DND-41 (cell line): ENCODE data around the gene ABCF2.

Experiments
- ATAC-seq: fragments of 200-7000 bp; cut with Tn5 transposase; 3 replicates; pipeline ENCODE4 v1.9.1; 2021; ENCODE audit warnings: low read depth; ENCODE audit not compliant: insufficient read depth
- DNase-seq: peaks from one replicate; pipeline ENCODE4 v3.0.0-alpha.2; 2020
- H2AFZ ChIP-seq: 2 replicates; pipeline ENCODE4 v1.6.0; 2012; ENCODE audit warnings: low read depth, low read length
- H3K27ac ChIP-seq: 2 replicates; pipeline ENCODE4 v1.5.1; 2012; ENCODE audit warnings: low read length, inconsistent platforms
- H3K27me3 ChIP-seq: fragments of 200-600 bp; sonication (generic); 2 replicates; pipeline ENCODE4 v1.6.0; 2012; ENCODE audit warnings: low read length, mild to moderate bottlenecking, inconsistent platforms; ENCODE audit not compliant: insufficient read depth, poor library complexity
- H3K36me3 ChIP-seq: 2 replicates; pipeline ENCODE4 v1.5.1; 2012; ENCODE audit warnings: low read length, inconsistent platforms; ENCODE audit not compliant: insufficient read depth
- H3K4me1 ChIP-seq: 2 replicates; pipeline ENCODE4 v1.5.1; 2012; ENCODE audit warnings: mild to moderate bottlenecking, low read length; ENCODE audit not compliant: insufficient read depth
- H3K4me2 ChIP-seq: 2 replicates; pipeline ENCODE4 v1.6.0; 2012; ENCODE audit warnings: mild to moderate bottlenecking, moderate library complexity, low read length, inconsistent platforms; ENCODE audit not compliant: insufficient read depth
- H3K4me3 ChIP-seq, 2 experiments: fragments of 200-600 bp in 1 of 2; shearing (Covaris generic) in 1 of 2; 2 replicates each; pipeline ENCODE4 v1.5.1; 2012 to 2016; ENCODE audit warnings: inconsistent platforms in 2 of 2, low read length in 2 of 2, mild to moderate bottlenecking in 2 of 2, low read depth in 1 of 2, moderate library complexity in 1 of 2
- H3K79me2 ChIP-seq: 2 replicates; pipeline ENCODE4 v1.6.0; 2012; ENCODE audit warnings: low read length, inconsistent platforms; ENCODE audit not compliant: insufficient read depth
- H3K9ac ChIP-seq: 2 replicates; pipeline ENCODE4 v1.6.0; 2012; ENCODE audit warnings: low read depth, mild to moderate bottlenecking, inconsistent platforms, low read length, moderate library complexity
- H3K9me3 ChIP-seq: 2 replicates; pipeline ENCODE4 v1.5.1; 2012; ENCODE audit warnings: low read length, moderate library complexity, mild to moderate bottlenecking, inconsistent platforms; ENCODE audit not compliant: insufficient read depth, severe bottlenecking
- H4K20me1 ChIP-seq: 2 replicates; pipeline ENCODE4 v1.6.0; 2012; ENCODE audit warnings: low read length; ENCODE audit not compliant: insufficient read depth
- CTCF ChIP-seq: IDR thresholded peaks from 2 replicates; pipeline ENCODE4 v1.5.1; 2012; ENCODE audit warnings: borderline replicate concordance, low read length, moderate library complexity, mild to moderate bottlenecking; ENCODE audit not compliant: poor library complexity, severe bottlenecking; ENCODE audit errors: extremely low read depth
- EZH2 ChIP-seq: IDR thresholded peaks from 3 replicates; pipeline ENCODE4 v1.6.1; 2012; ENCODE audit warnings: borderline replicate concordance, low read depth, mild to moderate bottlenecking, moderate library complexity, low read length, inconsistent platforms; ENCODE audit not compliant: severe bottlenecking

Gene ABCF2

DNA sequence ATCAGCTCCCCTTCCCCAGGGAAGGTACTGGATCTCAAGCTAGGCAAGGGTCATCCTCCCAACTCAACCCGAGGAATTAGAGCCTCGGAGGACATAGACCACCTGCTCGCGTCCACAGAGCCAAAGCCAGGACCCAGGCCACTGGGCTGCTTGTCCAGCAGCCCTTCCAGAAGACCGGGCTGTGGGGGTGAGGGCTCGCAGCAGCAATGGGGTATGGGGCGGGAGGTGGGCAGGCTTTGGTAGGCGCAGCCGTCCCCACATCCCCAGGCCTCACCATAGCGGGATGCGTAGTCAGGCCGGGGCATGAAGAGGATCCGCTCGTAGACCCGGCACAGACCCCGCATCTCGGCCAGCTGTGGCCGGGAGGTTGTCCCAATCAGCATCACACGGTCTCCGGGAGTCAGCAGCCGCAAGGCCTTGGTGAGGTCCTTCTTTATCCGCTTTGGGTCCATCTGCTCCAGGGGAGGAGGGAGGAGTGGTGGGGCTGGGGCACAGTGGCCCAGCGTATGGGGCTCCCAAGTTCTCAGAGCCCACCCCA is 34.9 kb downstream of the ABCF2 start:
- DNase-seq, result no peak
- H4K20me1 ChIP-seq, result no peaks in the 10 kb centered on the region
- H3K79me2 ChIP-seq, result no peaks in the 10 kb centered on the region
- H3K27me3 ChIP-seq, result peaks cover 27% of the 10 kb centered on the region
- H3K9me3 ChIP-seq, result no peaks in the 10 kb centered on the region
- H3K27ac ChIP-seq, result no peak overlapping the region
- H3K4me1 ChIP-seq, result no peaks in the 10 kb centered on the region
- H3K4me2 ChIP-seq, result no peak overlapping the region
- no peak overlapping the region for H3K9ac ChIP-seq
- TF ChIP-seq EZH2, result no peak
- no peak for TF ChIP-seq CTCF
- H3K4me3 ChIP-seq, result no peak overlapping the region
- no peak for ATAC-seq
- no peaks in the 10 kb centered on the region for H3K36me3 ChIP-seq
- H2AFZ ChIP-seq, result no peak overlapping the region

DNA sequence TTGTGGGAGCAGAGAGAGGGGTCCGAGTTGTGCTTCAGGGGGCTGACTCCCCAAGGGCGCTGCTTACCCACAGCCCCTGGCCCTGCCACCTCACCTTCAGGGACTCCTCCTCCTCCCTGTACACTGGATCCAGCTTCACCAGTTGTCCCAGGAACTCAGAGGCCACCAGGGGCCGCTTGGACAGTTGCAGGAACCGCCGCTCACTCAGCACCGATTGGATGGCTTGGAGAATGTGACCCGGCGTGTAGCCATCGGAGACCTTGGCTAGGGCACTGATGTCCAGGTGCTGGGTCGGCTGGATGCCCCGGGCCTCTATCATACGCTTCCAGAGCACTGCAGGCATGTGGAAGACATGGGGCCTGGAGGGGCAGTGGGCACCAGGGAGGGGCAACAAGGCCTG is 35.5 kb downstream of the ABCF2 start:
- Histone ChIP-seq H3K36me3 (no peaks in the 10 kb centered on the region), H3K9me3 (no peaks in the 10 kb centered on the region), H3K4me2 (no peak overlapping the region), H3K27ac (no peak overlapping the region), H3K27me3 (peaks cover 22% of the 10 kb centered on the region), H3K4me1 (no peaks in the 10 kb centered on the region), H4K20me1 (no peaks in the 10 kb centered on the region; the same call in 1 of the 2 replicates), H3K9ac (no peak overlapping the region), H3K79me2 (no peaks in the 10 kb centered on the region), H3K4me3 (no peak overlapping the region), H2AFZ (no peak overlapping the region)
- TF ChIP-seq EZH2, result no peak
- no peak for TF ChIP-seq CTCF
- ATAC-seq, result no peak
- DNase-seq, result no peak

DNA sequence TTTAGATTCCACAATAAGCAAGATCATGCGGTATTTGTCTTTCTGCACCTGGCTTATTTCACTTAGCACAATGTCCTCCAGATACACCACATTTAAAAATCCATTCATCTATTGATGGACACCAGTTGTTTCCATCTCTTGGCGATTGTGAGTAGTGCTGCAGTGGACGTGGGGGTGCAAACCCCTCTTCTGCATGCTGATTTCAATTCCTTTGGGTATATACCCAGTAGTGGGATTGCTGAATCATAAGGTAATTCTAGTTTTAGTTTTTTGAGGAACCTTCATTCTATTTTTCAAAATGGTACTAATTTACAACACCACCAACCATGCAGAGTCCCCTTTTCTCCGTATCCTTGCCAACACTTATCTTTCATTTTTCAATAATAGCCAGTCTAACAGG is 38.0 kb downstream of the ABCF2 start:
- H3K36me3 ChIP-seq, result no peaks in the 10 kb centered on the region
- no peaks in the 10 kb centered on the region; the same call in 1 of the 2 replicates for H4K20me1 ChIP-seq
- H2AFZ ChIP-seq, result no peak overlapping the region
- H3K27me3 ChIP-seq, result peaks cover 8% of the 10 kb centered on the region
- DNase-seq (no peak), ATAC-seq (no peak)
- H3K4me3 ChIP-seq, result no peak overlapping the region
- H3K9ac ChIP-seq, result no peak overlapping the region
- H3K9me3 ChIP-seq, result no peaks in the 10 kb centered on the region
- no peaks in the 10 kb centered on the region for H3K79me2 ChIP-seq
- H3K4me2 ChIP-seq, result no peak overlapping the region
- H3K27ac ChIP-seq, result no peak overlapping the region
- no peaks in the 10 kb centered on the region for H3K4me1 ChIP-seq
- no peak for TF ChIP-seq EZH2
- no peak for TF ChIP-seq CTCF

DNA sequence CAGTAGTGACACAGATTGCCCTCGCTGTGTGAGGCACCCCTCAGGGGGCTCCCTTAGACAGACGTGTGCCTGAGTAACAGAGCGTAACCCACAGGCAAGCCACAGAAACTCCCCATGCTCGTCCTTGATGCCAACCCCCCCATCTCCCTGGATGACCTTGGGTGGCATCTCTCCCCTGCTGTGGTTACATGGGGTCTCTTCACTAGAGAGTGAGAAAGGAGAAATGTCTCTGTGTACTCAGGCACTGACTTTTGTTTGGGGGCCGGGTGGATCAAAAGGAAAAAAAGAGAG is 38.8 kb downstream of the ABCF2 start:
- TF ChIP-seq EZH2, result no peak
- TF ChIP-seq CTCF, result no peak
- Histone ChIP-seq H4K20me1 (no peaks in the 10 kb centered on the region; the same call in 1 of the 2 replicates), H2AFZ (no peak overlapping the region), H3K27ac (no peak overlapping the region), H3K9me3 (no peaks in the 10 kb centered on the region), H3K4me3 (no peak overlapping the region), H3K36me3 (no peaks in the 10 kb centered on the region), H3K4me1 (no peaks in the 10 kb centered on the region), H3K4me2 (no peak overlapping the region), H3K79me2 (no peaks in the 10 kb centered on the region), H3K27me3 (peaks cover 8% of the 10 kb centered on the region), H3K9ac (no peak overlapping the region)
- DNase-seq, result no peak
- ATAC-seq, result no peak
